ENCODE data around the gene SFTPD.
"Not testable (repeated sequence)": the region's sequence is repeated elsewhere in the genome, so short reads cannot be mapped to it uniquely, and the experiment has no call there.

SFTPD gene

DNA sequence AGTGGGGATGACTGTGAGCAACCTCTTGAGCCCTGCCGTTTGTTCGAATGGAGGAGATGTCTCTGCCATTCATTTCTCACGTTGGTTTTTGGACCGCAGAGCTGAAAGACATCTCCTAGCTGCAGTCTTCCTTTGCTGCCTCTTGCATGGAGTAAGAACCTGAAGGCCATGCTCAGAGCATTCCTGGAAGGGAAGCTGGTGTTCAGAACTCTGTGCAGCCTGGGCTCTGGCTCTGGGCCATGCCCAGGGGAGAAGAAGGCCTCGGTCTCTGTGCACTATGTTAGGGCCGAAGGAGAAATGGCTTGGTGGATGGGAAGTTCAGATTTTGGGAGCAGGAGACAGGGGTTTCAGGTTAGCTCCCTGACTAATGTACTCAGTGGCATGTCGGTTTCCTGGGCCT lies 22.9 kb downstream of the SFTPD start:
- DNase-seq (ENCODE audit: low read depth in 1 of 2, low spot score in 1 of 2): no peak

DNA sequence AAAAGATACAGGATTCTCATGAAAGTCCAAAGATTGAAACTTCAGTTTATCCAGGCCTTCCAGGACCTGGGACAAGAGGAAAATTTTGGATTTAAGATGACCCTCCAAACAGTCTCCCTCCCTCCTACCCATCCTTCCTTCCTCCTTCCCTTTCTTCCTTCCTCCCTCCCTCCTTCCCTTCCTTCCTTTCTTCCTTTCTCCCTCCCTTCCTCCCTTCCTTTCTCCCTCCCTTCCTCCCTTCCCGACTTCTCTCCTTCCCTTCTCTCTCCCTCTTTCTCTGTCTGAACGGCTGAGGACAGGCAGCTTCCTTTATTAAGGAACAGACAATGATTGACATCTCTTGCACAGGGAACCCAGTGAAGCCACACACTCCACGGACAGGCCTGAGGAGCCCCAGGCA lies 23.3 kb downstream of the SFTPD start:
- no peak for DNase-seq (ENCODE audit: low read depth in 1 of 2, low spot score in 1 of 2)

DNA sequence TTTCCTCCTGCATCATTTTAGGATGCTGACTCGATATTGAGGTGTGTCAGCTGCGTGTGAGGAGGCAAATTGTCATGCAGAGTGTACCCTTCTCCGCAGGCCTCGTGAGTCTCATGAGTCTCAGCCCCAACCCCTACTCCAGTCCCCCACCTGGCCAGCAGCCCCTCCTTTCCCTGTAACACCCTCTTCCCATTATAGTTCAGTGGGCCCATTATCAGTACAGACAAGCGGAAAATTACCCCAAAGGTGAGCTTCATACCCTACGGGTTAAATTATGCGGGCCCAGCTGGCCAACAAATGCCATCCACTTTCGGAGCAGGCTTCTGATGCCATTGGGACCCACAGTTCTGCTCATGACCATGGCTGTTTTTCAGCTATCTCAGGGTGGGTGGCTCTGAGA lies 25.2 kb downstream of the SFTPD start:
- DNase-seq (ENCODE audit: low read depth in 1 of 2, low spot score in 1 of 2): no peak

DNA sequence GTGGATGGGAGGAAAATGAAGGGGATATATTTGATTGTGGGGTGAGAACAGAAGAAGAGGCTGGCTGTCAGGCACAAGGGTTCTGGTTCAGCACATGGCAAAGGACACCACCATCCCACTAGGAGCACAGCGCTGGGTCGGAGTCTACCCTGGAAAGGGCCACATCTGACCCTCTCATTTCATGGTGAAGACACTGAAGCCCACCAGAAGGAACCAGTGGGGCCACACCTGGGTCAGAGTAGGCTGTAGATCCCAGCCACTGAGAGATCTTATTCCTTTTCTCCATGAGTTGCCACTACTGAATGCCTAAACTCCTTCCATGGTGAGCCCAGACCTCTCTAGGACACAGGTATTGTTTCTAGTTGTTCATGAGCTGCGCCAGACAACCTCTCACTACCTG lies 25.8 kb downstream of the SFTPD start:
- DNase-seq (ENCODE audit: low read depth in 1 of 2, low spot score in 1 of 2): no peak

DNA sequence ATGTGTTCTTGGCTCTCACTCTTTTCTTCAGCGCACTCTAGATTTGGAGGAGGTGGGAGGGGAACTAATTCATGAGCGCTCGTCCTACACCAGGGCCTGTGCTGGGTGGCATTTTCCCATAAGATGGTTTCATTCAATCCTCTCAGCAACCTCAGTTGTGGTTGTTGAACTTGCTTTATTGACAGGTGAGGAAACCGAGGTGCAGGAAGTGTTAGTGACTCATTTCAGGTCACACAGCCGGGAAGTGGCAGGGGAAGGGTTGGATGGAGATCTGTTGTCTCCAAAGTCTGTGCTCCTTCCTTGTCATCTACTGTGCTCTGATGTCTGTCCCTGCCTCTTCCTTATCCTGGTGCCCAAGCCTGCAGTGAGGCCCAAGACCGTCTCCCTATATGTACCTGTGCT lies 26.9 kb downstream of the SFTPD start:
- DNase-seq (ENCODE audit: low read depth in 1 of 2, low spot score in 1 of 2): not testable (repeated sequence)

DNA sequence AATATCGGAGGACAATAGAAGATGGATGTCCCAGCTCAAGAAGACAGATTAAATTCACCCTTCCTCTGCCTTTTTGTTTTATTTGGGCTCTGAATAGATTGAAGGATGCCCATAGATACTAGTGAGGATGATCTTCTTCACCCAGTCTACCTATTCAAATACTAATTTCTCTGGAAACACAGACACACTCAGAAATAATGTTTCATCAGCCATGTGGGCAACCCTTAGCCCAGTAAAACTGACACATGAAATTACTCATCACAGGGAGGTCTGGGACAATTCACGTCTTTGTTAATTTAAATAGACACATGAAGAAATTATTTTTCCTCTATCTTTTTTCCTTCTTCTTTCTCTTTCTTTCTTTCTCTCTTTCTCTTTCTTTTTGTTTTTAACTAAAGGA lies 33.1 kb downstream of the SFTPD start:
- DNase-seq (ENCODE audit: low read depth in 1 of 2, low spot score in 1 of 2): not testable (repeated sequence)

DNA sequence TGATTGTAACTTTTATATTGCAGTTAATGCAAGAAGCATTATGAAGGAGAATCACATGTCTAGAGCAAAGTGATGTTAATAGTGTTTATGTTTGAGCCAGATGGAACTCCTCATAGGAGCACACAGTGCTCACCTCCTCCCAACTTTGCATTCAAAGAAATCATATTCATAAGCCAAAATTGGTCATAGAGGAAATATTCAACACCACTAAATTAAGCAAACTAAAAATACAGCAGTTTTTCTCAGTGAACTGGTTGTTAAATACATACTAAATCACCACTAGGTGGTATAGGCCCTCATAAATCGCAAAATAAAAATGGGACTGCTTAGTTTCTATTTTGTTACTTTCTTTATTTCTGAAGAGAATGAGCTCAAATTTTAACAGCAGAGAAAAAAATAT lies 34.4 kb downstream of the SFTPD start:
- DNase-seq (ENCODE audit: low read depth in 1 of 2, low spot score in 1 of 2): not testable (repeated sequence)

DNA sequence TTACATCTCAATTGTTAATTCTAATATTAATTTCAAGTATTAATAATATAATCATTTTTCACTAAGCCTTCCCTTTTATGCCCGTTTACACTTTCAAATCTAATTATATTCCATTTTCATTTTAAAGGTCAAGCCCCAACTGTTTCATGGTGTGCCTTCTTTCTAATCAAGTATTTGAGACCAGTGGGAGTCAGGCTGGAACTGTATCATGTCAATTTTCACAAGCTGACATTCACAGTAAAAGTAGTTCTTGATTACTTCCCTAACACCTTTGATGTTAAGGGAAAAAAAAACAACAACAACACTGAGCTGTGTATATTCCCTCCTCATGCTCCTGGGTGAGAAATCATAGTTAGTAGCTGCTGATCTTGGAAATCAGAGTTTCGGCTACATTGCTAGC lies 38.1 kb downstream of the SFTPD start:
- no peak for DNase-seq (ENCODE audit: low read depth in 1 of 2, low spot score in 1 of 2)

DNA sequence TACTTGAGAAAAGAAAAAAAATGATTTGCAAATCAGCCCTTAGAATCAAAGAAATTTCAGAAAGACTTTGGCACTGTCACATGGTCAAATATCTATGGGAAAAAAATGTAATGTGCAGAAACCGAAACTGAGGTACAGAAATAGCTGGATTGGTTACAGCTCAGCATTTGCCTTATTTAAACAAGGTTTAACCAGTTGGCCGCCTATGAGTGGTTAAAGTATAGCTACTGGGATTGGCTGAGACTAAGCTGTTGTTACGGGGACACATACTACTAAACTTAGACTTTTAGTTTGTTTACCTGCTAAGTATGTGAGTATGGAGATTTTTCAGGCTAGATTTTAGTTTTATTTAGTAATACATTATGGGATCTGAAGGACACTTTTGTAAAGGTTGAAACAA lies 38.6 kb downstream of the SFTPD start:
- DNase-seq (ENCODE audit: low read depth in 1 of 2, low spot score in 1 of 2): no peak

DNA sequence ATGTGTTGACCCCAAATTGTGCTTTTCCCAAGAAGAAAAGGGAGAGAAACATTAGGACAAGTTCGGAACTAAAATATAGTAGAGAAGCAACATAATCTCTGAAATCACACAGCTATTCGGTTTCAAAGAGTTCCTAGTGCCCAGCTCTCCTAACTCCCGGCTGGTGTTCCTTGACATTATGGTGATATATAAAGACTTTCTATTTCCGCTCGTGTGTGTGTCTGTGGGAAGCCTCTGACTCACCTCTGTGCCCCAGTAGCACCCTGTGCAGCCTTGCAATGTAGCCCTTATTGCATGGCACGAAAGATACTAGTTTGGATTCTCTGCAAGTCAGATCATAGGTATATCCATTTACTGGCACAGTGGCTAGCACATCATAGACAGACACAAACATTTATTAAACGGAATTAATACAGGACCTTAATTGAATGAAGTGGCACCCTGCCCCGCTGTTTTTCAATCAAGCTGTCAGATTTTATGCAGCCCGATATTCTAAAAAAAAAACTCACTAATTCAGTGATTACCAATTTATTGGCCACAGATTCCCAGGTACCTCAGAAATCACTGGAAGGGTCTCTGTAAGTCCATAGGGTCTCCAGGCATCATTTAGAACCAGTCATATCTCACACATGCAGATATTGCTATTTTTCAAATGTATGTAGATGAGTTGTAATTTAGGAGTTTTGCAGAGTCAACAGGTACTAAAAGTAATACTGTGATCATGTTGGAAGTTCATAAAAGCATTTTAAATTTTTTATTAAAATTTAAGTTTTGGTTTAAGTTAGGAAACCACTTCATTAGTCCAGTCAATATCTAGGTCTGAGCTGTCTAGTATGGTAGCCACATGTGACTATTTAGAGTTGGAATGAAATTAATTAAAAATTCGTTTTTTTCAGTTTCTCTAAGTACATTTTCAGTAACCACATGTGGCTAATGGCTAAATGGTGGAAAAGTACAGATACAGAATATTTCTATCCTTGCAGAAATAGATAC lies 43.3 kb downstream of the SFTPD start:
- no peak for DNase-seq (ENCODE audit: low read depth in 1 of 2, low spot score in 1 of 2)

DNA sequence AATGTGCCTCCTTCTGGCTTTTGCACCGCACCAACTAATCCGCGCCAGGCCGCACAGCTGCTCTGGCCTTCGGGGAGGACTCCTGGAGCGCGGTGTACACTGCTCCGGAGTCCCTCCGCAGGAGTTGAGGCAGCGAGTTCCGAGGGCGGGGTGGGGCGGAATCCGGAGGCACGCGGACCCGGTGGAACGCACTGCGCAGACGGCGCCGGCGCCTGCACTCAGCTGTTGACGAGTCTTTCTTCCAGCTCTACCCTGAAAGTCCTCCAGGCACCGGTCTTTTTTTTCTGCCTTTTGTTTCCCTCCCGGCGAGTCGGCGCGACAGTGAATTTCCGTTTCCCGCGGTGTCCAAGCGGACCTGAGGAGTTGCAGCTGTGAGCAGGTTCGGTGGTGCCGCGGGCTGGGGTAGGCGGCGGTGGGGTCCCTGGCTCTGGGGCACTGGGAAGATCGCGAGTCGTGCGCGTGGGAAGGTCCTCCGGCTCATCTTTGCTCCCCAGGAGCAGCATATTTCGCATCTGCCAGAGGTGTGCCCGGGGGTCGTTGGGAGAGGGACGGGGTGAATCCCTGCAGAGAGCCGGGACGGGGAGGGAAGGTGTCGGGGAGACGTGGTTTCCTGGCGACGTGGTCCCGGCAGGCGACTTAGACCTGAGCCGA lies 44.1 kb downstream of the SFTPD start:
- DNase-seq (ENCODE audit: low read depth in 1 of 2, low spot score in 1 of 2): peak in 1 of 2 donors; percentile 51

DNA sequence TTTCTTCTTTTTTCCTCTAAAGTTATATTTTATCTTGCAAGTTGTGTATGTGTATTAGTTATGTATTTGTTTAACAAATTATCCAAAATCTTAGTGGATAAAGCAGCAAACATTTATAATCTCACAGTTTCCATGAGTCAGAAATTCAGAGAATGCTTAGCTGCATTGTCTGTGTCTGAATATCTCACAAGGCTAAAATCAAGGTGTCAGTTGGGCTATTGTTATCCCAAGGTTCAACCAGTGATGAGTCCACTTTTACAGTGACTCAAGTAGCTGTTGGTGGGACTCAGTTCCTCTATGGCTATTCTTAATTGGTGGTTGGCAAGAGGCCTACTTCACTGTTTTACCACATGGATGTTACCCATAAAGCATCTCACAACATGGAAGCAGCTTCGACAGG lies 47.3 kb downstream of the SFTPD start:
- not testable (repeated sequence) for DNase-seq (ENCODE audit: low read depth in 1 of 2, low spot score in 1 of 2)

DNA sequence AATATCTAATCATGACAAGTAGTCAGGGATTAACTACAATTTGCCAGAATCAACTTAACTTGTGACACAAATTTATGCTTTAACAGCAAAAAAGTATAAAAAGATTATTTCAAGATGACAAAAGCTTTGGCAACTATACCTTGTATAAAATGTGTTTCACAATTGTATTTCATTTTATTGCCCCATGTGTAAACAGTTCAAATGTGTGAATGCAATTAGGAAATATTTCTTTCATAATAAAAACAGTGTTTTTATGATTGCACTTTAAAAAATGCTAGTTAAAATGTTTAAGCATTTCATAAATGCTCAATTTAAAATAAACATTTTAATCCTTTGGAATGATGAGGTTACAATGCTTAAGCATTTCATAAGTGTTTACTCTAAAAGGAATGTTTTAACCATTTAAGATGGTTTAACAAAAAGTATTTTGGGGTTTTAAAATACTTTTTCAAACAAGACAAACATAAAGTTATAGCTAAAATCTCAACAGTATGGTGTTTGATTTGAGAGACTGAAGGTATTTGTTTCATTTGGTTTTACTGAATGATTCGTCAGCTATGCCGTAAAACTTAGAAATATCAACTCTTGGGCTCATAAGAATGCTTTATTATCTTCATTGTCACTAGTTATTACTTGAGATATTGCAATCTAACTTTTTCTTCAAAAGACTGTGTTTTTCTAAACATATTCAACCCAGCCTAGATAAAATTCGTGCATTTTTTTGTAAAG lies 50.1 kb downstream of the SFTPD start:
- no peak for DNase-seq (ENCODE audit: low read depth in 1 of 2, low spot score in 1 of 2)

DNA sequence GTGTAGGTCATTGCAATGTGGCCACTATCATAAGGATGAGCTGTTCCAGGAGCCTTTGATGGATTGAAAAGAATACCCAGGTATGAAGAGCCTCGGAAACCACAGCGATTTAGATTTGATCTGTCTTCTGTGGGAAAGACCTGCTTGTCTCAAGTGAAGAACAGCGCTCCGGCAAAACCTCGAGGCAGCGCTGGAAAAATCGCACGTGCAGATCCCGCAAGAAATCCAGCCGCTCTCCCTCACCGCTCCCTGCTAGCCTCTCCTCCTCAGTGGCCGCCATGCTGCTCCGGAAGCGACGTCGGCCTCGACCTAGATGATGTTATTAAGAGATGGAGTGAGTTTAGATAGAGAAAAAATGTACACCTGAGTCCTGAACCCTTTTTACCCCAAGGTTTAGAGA lies 56.0 kb downstream of the SFTPD start:
- not testable (repeated sequence) for DNase-seq (ENCODE audit: low read depth in 1 of 2, low spot score in 1 of 2)

DNA sequence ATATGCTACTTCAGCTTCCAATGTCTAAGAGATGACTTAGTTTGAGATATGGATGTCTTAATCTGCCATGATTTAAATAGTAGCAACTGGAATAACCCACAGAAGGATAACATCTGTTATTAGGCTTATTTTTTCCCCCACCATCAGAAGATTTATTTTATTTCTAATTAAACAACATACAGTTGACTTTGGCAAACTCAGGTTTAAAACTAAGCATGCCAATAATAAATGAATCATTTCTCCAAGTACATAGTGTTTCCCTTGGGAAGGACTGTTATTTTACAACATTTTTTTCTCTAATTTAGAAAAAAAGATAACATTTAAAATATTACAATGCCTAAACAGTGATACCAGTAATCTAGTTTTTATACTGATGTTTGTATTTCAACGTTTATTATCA lies 58.4 kb downstream of the SFTPD start:
- DNase-seq (ENCODE audit: low read depth in 1 of 2, low spot score in 1 of 2): no peak

DNA sequence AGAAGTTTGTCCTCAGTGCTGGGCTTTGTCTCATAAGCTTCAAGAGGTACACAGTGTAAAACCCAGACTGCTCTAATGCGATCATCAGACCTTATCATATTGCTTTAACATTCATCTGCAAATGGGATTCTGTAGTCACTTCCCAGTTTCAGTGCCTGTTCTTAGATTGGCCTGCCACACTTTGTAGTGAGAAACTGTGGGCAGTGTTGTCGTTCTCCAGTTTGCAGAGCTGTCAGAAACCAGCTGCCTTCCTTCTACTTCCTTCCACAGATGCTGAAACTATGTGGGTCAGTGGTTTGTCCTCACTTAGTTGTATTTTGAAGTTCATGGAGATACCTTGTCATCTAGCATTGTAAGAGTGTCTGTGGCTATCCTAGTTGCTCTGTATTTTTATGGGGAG lies 59.9 kb downstream of the SFTPD start:
- DNase-seq (ENCODE audit: low read depth in 1 of 2, low spot score in 1 of 2): not testable (repeated sequence)
